HG03097 (cell line): ENCODE data around the gene AWAT1.
"Not testable (repeated sequence)": the region's sequence is repeated elsewhere in the genome, so short reads cannot be mapped to it uniquely, and the experiment has no call there.

Experiments used
- ATAC-seq: cut with Tn5 transposase; IDR thresholded peaks from one replicate; pipeline ENCODE4 v1.9.1; 2021; ENCODE audit not compliant: unreplicated experiment, low FRiP score

AWAT1 gene

GRCh38 chrX:70260104-70260503 is 25.6 kb downstream of the AWAT1 start, which contains the start of gene P2RY4:
TSS of gene P2RY4 (minus strand) at chrX:70260204. CDS start at chrX:70259624, 580 bp downstream.
- no peak for ATAC-seq

DNA sequence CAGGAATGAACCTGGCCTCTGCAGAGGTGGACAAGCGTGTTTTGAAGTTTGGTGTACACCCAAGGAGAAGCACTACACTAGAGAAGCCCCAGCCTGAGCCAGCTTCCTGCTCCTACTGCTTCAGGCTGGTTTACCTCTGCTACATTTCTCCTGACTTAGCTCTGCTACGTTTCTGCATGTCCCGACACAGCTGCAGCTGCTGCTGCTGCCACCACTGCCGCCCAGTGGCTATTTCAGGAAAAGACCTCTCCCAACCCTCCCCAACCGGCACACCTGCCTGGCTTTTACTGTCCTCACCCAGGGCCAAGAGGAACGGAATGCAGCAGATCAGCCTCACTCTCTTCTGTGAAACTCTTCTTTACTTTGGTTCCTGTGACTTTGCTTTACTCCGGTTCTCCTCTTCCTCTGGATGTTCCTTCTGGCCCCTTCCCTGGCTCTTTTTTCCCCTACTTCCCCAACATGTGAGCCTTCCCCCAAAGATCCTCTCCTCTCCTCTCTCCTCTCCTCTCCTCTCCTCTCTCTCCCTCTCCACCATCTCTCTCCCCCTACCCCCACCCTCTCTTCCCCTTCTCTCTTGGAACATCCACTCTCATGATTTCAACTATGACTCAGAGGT is 28.6 kb downstream of the AWAT1 start:
- no peak for ATAC-seq

GRCh38 chrX:70264784-70265183 is 30.3 kb downstream of the AWAT1 start:
- ATAC-seq, result no peak

- ATAC-seq, result no peak
Measured at GRCh38 chrX:70268034-70268433, 33.6 kb downstream of the AWAT1 start, which contains the start of gene ARR3. TSS of gene ARR3 (plus strand) at chrX:70268334. CDS start at chrX:70269386, 1,052 bp downstream.

- not testable (repeated sequence) for ATAC-seq
Measured at GRCh38 chrX:70274029-70274428, 39.6 kb downstream of the AWAT1 start.

GRCh38 chrX:70279081-70279480 is 44.6 kb downstream of the AWAT1 start:
- ATAC-seq, result no peak

DNA sequence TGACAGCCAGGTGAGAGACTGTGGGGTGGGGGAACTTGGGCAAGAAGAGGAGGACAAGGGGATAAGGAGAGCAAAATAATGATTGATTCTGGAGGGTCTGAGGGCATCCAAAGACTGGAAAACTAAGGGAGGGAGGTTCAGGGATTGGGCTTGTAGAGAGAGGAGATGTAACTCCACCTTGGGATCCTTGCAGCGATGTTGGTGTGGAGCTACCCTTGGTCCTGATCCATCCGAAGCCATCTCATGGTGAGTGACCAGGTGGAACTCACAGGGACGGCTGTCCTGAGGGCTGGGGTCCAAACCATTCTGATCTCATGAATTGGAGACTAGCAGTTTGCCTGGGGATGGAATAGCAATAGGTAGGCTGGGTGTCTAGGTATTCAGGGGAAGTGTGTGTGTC is 46.1 kb downstream of the AWAT1 start:
- ATAC-seq, result no peak

DNA sequence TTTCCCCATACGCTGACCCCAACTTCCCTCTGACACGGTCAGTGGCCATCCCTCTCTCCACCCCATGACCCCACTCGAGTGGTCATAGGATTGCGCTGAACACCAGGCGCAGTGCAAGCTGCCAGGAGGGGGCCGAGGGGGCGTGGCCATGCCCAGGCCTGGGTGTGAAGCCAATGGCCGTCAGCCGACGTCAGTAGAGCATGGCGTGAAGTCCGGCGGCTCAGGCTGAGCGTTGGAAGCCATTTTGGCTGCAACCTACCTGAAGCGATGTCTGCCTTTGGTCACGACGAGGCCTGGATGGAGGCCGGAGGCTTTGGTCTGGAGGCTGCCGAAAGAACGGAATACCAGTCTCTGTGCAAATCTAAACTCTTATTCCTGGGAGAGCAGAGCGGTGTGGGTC is 47.5 kb downstream of the AWAT1 start, which contains the start of gene RAB41:
RAB41 (plus strand) TSS at position 222 of the 400 bp plus-strand sequence; CDS start at position 268, 46 bp downstream.
- no peak for ATAC-seq

GRCh38 chrX:70289168-70289792 is 54.8 kb downstream of the AWAT1 start:
- ATAC-seq, result no peak
